Measurements from ENCODE around the gene ZFP90.

Gene ZFP90

DNA sequence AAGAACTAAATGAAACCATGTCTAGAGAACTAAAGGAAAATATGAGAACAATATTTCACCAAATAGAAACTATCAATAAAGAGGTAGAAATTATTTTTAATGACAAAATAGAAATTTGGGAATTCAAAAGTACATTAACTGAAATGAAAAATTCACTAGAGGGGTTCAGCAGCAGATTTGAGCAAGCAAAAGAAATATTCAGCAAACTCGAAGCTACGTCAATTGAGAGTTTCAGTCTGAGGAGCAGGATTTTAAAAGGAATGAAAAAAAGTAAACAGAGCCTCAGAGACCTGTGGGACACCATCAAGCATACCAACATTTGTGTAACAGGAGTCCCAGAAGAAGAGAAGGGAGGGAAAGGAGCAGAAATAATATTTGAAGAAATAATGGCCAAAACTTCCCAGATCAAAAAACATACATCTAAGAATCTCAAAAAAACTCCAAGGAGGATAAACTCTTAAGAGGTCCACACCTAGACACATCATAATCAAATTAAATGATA is 38.3 kb downstream of the ZFP90 start:
- DNase-seq (ENCODE audit: low read depth in 2 of 2) = no peak

DNA sequence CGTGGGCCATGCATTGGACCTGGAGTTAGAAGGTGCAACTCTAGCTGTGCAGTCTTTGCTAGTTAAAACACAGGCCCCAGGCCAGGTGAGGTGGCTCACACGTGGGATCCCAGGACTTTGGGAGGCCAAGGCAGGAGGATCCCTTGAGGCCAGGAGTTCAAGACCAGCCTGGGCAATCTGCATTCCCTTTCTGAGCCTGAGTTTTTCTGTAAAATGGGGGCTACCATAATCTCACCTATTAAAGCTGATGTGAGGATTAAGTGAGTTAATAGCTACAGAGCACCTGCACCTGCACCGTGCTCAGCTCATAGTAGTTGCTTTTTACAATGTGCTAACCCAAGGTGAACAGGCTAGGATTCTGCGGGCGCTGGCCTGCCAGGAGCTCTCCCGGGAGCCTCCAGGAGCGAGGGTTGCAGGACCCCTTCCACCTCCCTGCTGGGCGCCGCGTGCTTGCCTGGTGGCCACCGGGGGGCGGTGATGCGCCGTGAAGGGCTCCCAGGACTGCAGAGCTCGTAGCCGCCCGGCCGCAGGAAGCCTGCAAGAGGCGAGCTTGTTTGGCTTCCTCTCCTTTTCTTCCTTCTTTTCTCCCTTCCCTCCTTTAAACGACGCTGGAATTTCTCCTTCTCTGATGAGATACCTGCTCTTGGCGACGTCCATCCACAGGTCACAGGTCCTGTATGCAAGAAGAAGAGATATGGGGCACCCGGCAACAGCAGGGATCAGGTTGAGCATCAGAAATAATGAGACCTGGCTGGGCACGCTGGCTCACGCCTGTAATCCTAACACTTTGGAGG is 51.3 kb downstream of the ZFP90 start:
- DNase-seq (ENCODE audit: low read depth in 2 of 2) = peak; percentile 51 to 66

DNA sequence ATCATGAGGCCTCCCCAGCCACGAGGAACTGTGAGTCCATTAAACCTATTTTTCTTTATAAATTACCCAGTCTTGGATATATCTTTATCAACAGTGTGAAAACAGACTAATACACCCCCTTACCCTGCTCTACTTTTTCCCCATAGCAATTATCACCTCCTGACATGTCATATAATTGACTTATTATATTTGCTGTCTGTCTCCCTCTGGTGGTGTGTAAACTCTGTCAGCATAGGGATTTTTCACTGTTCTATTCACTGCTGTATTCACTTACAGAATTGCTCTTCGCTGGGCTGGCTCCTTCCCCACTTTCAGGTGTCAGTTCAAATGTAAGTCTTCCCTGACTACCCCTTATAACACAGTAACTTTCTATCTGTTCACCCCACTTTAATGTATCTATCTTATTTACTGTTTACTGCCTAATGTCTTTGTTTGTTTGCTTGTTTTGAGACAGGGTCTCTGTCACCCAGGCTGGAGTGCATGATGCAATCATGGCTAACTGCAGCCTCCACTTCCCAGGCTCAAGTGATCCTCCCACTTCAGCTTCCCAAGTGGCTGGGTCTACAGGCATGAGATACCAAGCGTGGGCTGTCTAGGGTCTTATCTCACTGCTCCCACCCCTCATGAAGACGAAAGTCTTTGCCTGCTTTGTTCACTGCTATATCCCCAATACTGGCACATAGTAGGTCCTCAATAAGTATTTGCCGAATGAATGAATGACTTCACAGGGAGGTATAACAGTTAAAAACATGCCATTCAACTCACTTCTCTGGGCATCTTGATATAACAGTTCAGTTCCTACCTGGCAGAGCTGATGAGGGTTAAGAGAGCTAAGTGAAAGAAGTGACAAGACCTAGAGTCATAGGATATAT is 53.6 kb downstream of the ZFP90 start:
- no peak for DNase-seq (ENCODE audit: low read depth in 2 of 2)

DNA sequence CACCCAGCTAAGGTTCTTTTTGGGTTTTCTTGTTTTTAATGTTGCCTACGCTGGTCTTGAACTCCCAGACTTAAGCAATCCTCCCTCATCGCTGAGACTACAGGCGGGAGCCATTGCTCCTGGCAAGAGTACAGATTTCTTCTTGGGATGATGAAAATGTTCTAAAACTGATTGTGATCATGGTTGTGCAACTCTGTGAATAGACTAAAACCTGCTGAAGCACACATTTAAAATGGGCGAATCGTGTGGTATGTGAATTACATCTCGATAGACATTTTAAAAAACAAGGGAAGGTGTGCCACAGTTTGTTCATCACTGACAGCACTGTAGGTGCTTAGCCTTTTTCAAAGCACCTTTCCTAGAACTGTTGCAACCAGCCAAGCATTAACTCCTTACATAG is 57.2 kb downstream of the ZFP90 start:
- no peak for DNase-seq (ENCODE audit: low read depth in 2 of 2)

DNA sequence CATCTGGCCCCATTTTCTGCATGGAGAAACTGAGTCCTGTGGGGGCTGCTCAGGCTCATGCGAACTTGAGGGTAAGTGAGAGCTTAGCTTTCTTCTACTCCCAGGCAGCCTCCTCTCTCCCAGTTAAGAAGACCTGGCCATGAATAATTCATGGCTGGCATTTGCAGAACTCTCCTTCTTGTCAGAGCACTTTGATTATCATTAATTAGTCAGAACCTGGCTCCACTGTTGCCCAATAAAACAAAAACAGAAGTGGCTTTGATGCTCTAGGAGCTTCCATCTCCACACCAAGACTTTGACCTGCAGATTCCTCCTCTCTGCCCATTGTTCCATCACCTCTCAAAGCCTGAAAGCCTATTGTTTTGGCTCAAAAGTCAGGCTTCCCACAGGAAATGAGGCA is 60.5 kb downstream of the ZFP90 start:
- no peak for DNase-seq (ENCODE audit: low read depth in 2 of 2)

DNA sequence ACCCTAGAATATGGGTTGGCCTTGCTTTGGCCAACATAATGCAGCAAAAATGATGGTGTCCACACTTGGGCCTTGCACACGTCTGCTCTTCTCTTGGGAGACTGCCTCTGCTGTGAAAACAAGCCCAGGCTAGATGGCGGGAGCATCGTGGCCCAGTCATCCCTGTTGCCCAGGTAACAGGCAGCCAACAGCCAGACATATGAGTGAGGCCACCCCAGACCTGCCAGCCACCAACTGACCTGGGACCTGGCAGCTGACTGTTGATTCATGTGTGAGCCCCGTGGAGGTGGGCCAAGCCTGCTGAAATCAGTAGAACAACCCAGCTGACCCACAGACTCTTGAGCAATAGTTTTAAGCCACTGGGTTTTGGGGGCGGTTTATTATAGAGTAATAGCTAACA is 66.7 kb downstream of the ZFP90 start:
- no peak for DNase-seq (ENCODE audit: low read depth in 2 of 2)

DNA sequence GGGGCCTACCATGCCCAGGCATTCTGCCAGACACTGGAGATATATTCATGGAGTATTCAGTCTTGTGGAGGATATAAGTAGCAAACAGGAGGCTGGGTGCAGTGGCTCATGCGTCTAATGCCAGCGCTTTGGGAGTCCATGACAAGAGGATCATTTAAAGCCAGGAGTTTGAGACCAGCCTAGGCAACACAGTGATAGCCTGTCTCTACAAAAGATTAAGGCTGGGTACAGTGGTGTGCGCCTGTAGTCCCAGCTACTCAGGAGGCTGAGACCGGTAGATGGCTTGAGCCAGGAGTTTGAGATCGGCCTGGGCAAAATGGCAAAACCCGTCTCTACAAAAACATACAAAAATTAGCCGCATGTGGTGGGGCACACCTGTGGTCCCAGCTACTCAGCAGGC is 68.4 kb downstream of the ZFP90 start:
- no peak for DNase-seq (ENCODE audit: low read depth in 2 of 2)

DNA sequence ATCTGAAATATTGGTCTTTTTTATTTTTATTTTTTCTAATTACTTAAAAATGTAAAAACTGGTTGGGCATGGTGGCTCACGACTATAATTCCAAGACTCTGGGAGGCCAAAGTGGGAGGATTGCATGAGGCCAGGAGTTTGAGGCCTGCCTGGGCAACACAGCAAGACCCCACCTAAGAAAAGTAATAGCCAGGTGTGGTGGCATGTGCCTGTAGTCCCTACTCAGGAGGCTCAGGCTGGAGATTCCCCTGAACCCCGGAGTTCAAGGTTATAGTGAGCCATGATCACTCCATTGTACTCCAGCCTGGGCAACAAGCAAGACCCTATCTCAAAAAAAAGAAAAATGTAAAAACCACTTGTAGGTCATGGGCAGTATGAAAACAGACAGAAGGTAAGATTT is 69.2 kb downstream of the ZFP90 start:
- no peak for DNase-seq (ENCODE audit: low read depth in 2 of 2)

DNA sequence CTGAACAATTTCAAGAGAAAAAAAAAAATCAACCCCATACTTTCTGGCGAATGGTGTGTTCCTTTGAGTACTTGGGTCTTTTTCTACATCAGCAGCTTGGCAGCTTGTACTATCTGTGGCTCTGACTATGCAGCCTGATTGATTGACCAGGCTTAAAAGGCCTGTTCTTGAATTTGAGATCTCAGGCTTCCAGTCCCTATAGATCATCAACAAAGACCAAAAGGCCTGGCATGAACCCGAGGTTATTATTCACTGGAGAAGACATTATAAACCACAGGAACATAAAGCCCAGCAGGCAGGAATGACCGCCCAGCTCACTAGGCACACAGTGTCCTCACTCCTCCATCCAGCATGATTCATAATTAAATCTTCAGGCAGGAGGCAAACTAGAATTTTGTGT is 73.9 kb downstream of the ZFP90 start:
- DNase-seq (ENCODE audit: low read depth in 2 of 2) = no peak

DNA sequence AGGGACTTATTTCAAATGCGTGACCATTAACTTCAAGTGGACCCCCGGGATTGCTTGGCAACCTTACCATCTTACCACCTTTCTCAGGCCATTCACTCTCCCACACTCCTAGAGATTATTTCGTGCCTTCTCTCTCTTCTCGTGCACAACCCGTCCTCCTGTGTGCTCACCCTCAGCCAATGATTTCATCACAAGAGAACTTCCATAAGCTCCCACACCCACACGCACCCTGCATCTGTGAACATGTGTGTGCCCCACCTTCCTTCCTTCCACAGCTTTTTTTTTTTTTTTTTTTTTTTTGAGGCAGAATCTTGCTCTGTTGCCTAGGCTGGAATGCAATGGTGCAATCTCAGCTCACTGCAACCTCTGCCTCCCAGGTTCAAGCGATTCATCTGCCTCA is 78.6 kb downstream of the ZFP90 start:
- DNase-seq (ENCODE audit: low read depth in 2 of 2) = no peak
